Testis (tissue), 2 donors: Measurements from ENCODE around the gene HIRA.
A peak's percentile ranks its signal among the peaks of the same experiment; 100 is the strongest.

Experiments
- POLR2A ChIP-seq: fragments of 450-650 bp; IDR thresholded peaks from one replicate; pipeline ENCODE4 v1.6.1; 2017; ENCODE audit warnings: antibody characterized with exemption, mild to moderate bottlenecking, moderate library complexity
- TF ChIP-seq, protein P1 (sequence below), 3 experiments: fragments of 450-650 bp in 2 of 3; fragments of 200-600 bp in 1 of 3; sonication (generic) in 1 of 3; IDR thresholded peaks; one replicate each; pipeline ENCODE4 v1.5.1; 2016 to 2019; ENCODE audit warnings: antibody characterized with exemption in 3 of 3, mild to moderate bottlenecking in 2 of 3, moderate library complexity in 1 of 3

DNA sequence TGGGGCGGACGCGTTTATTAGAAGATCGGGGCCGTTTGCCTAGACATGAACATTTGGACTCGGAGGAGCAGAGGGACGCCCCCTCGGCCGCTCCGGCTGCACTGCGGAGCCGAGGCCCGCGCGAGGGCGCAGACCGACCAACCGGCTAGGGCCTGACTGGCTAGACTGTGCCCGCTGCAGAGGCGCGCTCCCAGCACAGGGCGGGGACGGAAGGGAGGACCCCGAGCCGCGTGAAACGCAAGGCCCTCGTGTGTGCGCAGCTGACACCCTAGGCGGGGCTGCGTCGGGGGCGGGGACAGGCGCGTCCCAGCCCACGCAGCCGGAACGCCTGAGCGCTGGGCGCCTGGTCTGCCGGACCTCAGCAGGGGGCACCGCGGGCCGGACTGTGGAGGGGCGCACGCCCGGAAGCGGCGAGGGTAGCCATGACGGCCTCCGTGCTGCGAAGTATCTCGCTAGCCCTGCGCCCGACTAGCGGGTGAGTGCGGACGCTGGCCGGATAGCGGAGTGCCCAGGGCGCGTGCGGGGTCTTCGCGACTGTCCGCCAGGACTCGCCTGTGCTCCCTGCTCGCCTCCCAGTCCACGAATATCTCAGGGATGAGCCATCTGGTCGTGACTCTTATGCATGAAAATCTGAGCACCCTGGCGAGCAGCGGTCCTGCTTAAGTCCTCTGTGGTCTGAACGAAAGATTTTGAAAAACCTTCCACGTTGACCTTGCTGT lies 759 bp upstream of the HIRA start, which contains the start of gene MRPL40:
- TF ChIP-seq, protein P1, sequence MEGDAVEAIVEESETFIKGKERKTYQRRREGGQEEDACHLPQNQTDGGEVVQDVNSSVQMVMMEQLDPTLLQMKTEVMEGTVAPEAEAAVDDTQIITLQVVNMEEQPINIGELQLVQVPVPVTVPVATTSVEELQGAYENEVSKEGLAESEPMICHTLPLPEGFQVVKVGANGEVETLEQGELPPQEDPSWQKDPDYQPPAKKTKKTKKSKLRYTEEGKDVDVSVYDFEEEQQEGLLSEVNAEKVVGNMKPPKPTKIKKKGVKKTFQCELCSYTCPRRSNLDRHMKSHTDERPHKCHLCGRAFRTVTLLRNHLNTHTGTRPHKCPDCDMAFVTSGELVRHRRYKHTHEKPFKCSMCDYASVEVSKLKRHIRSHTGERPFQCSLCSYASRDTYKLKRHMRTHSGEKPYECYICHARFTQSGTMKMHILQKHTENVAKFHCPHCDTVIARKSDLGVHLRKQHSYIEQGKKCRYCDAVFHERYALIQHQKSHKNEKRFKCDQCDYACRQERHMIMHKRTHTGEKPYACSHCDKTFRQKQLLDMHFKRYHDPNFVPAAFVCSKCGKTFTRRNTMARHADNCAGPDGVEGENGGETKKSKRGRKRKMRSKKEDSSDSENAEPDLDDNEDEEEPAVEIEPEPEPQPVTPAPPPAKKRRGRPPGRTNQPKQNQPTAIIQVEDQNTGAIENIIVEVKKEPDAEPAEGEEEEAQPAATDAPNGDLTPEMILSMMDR (IDR thresholded peaks at IDR 0.05) = peak in 1 of 3 experiments; percentile 10
- peak; percentile 50 for TF ChIP-seq POLR2A
